SK-N-SH treated with all-trans-retinoic acid at 6 μM for 48 hours (cell line): ENCODE results near the gene GGA1.

Experiments
- ARNTL ChIP-seq: fragments of 450-650 bp; formaldehyde crosslinking; IDR thresholded peaks from 2 replicates; pipeline ENCODE4 v1.5.0; 2020; ENCODE audit warnings: low read depth, mild to moderate bottlenecking, moderate library complexity, borderline replicate concordance
- BACH2 ChIP-seq: fragments of 250-450 bp; sonication (Bioruptor Pico); IDR thresholded peaks from 2 replicates; pipeline ENCODE4 v1.9.0; 2021; ENCODE audit warnings: mild to moderate bottlenecking, borderline replicate concordance
- CREB5 ChIP-seq: fragments of 250-450 bp; sonication (Bioruptor Pico); IDR thresholded peaks from 2 replicates; pipeline ENCODE4 v1.5.1; 2020; ENCODE audit warnings: low read depth, mild to moderate bottlenecking, moderate library complexity
- CSRNP3 ChIP-seq: fragments of 250-450 bp; sonication (Bioruptor Pico); IDR thresholded peaks from 2 replicates; pipeline ENCODE4 v1.5.1; 2021; ENCODE audit warnings: mild to moderate bottlenecking, moderate library complexity
- ESRRG ChIP-seq: fragments of 250-450 bp; sonication (Bioruptor Pico); IDR thresholded peaks from 2 replicates; pipeline ENCODE4 v1.6.1; 2021; ENCODE audit warnings: mild to moderate bottlenecking
- SNAI2 ChIP-seq: fragments of 250-450 bp; sonication (Bioruptor Pico); IDR thresholded peaks from 2 replicates; pipeline ENCODE4 v1.5.0; 2020; ENCODE audit warnings: mild to moderate bottlenecking, moderate library complexity
- TOX ChIP-seq: fragments of 250-450 bp; sonication (Bioruptor Pico); IDR thresholded peaks from 2 replicates; pipeline ENCODE4 v1.8.0; 2021; ENCODE audit warnings: mild to moderate bottlenecking, moderate library complexity, borderline replicate concordance
- ZC3H10 ChIP-seq: fragments of 250-450 bp; sonication (Bioruptor Pico); IDR thresholded peaks from 2 replicates; pipeline ENCODE4 v1.5.1; 2021; ENCODE audit warnings: mild to moderate bottlenecking, moderate library complexity
- ZFP3 ChIP-seq: fragments of 250-450 bp; sonication (Bioruptor Pico); IDR thresholded peaks from 2 replicates; pipeline ENCODE4 v1.5.0; 2020; ENCODE audit warnings: mild to moderate bottlenecking, moderate library complexity
- ZFP30 ChIP-seq: fragments of 450-650 bp; formaldehyde crosslinking; IDR thresholded peaks from 2 replicates; pipeline ENCODE4 v1.5.0; 2022; ENCODE audit warnings: mild to moderate bottlenecking, moderate library complexity
- ZNF565 ChIP-seq: fragments of 450-650 bp; formaldehyde crosslinking; conservative IDR thresholded peaks from 2 replicates; pipeline ENCODE4 v1.5.0; 2020; ENCODE audit warnings: low read depth, mild to moderate bottlenecking, moderate library complexity
- ZNF70 ChIP-seq: fragments of 450-650 bp; formaldehyde crosslinking; IDR thresholded peaks from 2 replicates; pipeline ENCODE4 v1.5.0; 2020; ENCODE audit warnings: mild to moderate bottlenecking, moderate library complexity
- ZNF8 ChIP-seq: fragments of 450-650 bp; formaldehyde crosslinking; IDR thresholded peaks from 2 replicates; pipeline ENCODE4 v1.5.0; 2020; ENCODE audit warnings: mild to moderate bottlenecking, moderate library complexity

GRCh38 chr22:37677493-37677974 lies 68.9 kb downstream of the GGA1 start:
- no peak for TF ChIP-seq SNAI2
- no peak for TF ChIP-seq ZNF565 (CRISPR knock-in tag)
- TF ChIP-seq ARNTL (CRISPR knock-in tag): no peak
- no peak for TF ChIP-seq ZFP30 (CRISPR knock-in tag)
- no peak for TF ChIP-seq CREB5 (CRISPR knock-in tag)
- no peak for TF ChIP-seq ZC3H10 (CRISPR knock-in tag)
- TF ChIP-seq ZNF70 (CRISPR knock-in tag): no peak
- no peak for TF ChIP-seq ESRRG (CRISPR knock-in tag)
- no peak for TF ChIP-seq TOX (CRISPR knock-in tag)
- no peak for TF ChIP-seq CSRNP3
- no peak for TF ChIP-seq BACH2 (CRISPR knock-in tag)
- TF ChIP-seq ZNF8 (CRISPR knock-in tag): no peak
- TF ChIP-seq ZFP3 (CRISPR knock-in tag): no peak
